DND-41 (cell line): ENCODE measurements around the gene GNPDA2.

Experiments used
- ATAC-seq: fragments of 200-7000 bp; cut with Tn5 transposase; 3 replicates; pipeline ENCODE4 v1.9.1; 2021; ENCODE audit warnings: low read depth; ENCODE audit not compliant: insufficient read depth
- DNase-seq: peaks from one replicate; pipeline ENCODE4 v3.0.0-alpha.2; 2020
- H2AFZ ChIP-seq: 2 replicates; pipeline ENCODE4 v1.6.0; 2012; ENCODE audit warnings: low read depth, low read length
- H3K27ac ChIP-seq: 2 replicates; pipeline ENCODE4 v1.5.1; 2012; ENCODE audit warnings: low read length, inconsistent platforms
- H3K27me3 ChIP-seq: fragments of 200-600 bp; sonication (generic); 2 replicates; pipeline ENCODE4 v1.6.0; 2012; ENCODE audit warnings: low read length, mild to moderate bottlenecking, inconsistent platforms; ENCODE audit not compliant: insufficient read depth, poor library complexity
- H3K36me3 ChIP-seq: 2 replicates; pipeline ENCODE4 v1.5.1; 2012; ENCODE audit warnings: low read length, inconsistent platforms; ENCODE audit not compliant: insufficient read depth
- H3K4me1 ChIP-seq: 2 replicates; pipeline ENCODE4 v1.5.1; 2012; ENCODE audit warnings: mild to moderate bottlenecking, low read length; ENCODE audit not compliant: insufficient read depth
- H3K4me2 ChIP-seq: 2 replicates; pipeline ENCODE4 v1.6.0; 2012; ENCODE audit warnings: mild to moderate bottlenecking, moderate library complexity, low read length, inconsistent platforms; ENCODE audit not compliant: insufficient read depth
- H3K4me3 ChIP-seq, 2 experiments: fragments of 200-600 bp in 1 of 2; shearing (Covaris generic) in 1 of 2; 2 replicates each; pipeline ENCODE4 v1.5.1; 2012 to 2016; ENCODE audit warnings: inconsistent platforms in 2 of 2, low read length in 2 of 2, mild to moderate bottlenecking in 2 of 2, low read depth in 1 of 2, moderate library complexity in 1 of 2
- H3K79me2 ChIP-seq: 2 replicates; pipeline ENCODE4 v1.6.0; 2012; ENCODE audit warnings: low read length, inconsistent platforms; ENCODE audit not compliant: insufficient read depth
- H3K9ac ChIP-seq: 2 replicates; pipeline ENCODE4 v1.6.0; 2012; ENCODE audit warnings: low read depth, mild to moderate bottlenecking, inconsistent platforms, low read length, moderate library complexity
- H3K9me3 ChIP-seq: 2 replicates; pipeline ENCODE4 v1.5.1; 2012; ENCODE audit warnings: low read length, moderate library complexity, mild to moderate bottlenecking, inconsistent platforms; ENCODE audit not compliant: insufficient read depth, severe bottlenecking
- H4K20me1 ChIP-seq: 2 replicates; pipeline ENCODE4 v1.6.0; 2012; ENCODE audit warnings: low read length; ENCODE audit not compliant: insufficient read depth
- CTCF ChIP-seq: IDR thresholded peaks from 2 replicates; pipeline ENCODE4 v1.5.1; 2012; ENCODE audit warnings: borderline replicate concordance, low read length, moderate library complexity, mild to moderate bottlenecking; ENCODE audit not compliant: poor library complexity, severe bottlenecking; ENCODE audit errors: extremely low read depth
- EZH2 ChIP-seq: IDR thresholded peaks from 3 replicates; pipeline ENCODE4 v1.6.1; 2012; ENCODE audit warnings: borderline replicate concordance, low read depth, mild to moderate bottlenecking, moderate library complexity, low read length, inconsistent platforms; ENCODE audit not compliant: severe bottlenecking

The GNPDA2 gene

GRCh38 chr4:44652002-44652401, 74.4 kb downstream of the GNPDA2 start:
- ATAC-seq: no peak
- no peaks in the 10 kb centered on the region for H3K79me2 ChIP-seq
- no peak overlapping the region for H3K4me3 ChIP-seq
- no peak overlapping the region for H2AFZ ChIP-seq
- no peak overlapping the region for H3K9ac ChIP-seq
- TF ChIP-seq CTCF (no peak), EZH2 (no peak)
- H4K20me1 ChIP-seq: no peaks in the 10 kb centered on the region
- H3K4me1 ChIP-seq: no peaks in the 10 kb centered on the region
- H3K4me2 ChIP-seq: no peak overlapping the region
- no peaks in the 10 kb centered on the region for H3K27me3 ChIP-seq
- no peak for DNase-seq
- H3K27ac ChIP-seq: no peak overlapping the region
- H3K36me3 ChIP-seq: no peaks in the 10 kb centered on the region
- no peaks in the 10 kb centered on the region for H3K9me3 ChIP-seq
